Left cardiac atrium (tissue), 4 donors: ENCODE results near the gene NADK2. TPM values are rescaled to one million over a fixed set of nuclear protein-coding genes. Genes with fewer than 3 reads are reported as not detected.

Experiments used
- ATAC-seq, 2 donors: fragments of 200-7000 bp; cut with Tn5 transposase; one replicate each; pipeline ENCODE4 v1.9.1; 2020; ENCODE audit warnings: mild to moderate bottlenecking in 2 of 2, moderate library complexity in 2 of 2
- DNase-seq: peaks from one replicate; pipeline ENCODE4 v3.0.0-alpha.2; 2020
- intact Hi-C, 2 donors: fragments of 100-400 bp; cut with DNase I; formaldehyde crosslinking; loops; one replicate each; pipeline versions ENCODE4 v1.14.1 to v1.15.1; 2022 to 2023
- total RNA-seq, 2 donors: library from RNA; stranded (reverse); fragmentation: NEBNext Ultra II Directional; extraction: Animal tissue kit (Norgen Biotek cat#: 25700); gene quantifications; one replicate each; pipeline ENCODE4 v1.2.1, GENCODE V29; 2021
- donor health status: DM: no; HTN: yes; CAD: no.
- donor health status: DM: no; HTN: yes; CAD: no; lungs with severe emphysema.
- donor health status: DM: yes; HTN: yes; CAD: no.
- donor health status: Dilated cardiomyopathy.

NADK2 gene
- total RNA-seq, 2 donors from 2014 or later: 27.7 to 31.6 TPM

DNA sequence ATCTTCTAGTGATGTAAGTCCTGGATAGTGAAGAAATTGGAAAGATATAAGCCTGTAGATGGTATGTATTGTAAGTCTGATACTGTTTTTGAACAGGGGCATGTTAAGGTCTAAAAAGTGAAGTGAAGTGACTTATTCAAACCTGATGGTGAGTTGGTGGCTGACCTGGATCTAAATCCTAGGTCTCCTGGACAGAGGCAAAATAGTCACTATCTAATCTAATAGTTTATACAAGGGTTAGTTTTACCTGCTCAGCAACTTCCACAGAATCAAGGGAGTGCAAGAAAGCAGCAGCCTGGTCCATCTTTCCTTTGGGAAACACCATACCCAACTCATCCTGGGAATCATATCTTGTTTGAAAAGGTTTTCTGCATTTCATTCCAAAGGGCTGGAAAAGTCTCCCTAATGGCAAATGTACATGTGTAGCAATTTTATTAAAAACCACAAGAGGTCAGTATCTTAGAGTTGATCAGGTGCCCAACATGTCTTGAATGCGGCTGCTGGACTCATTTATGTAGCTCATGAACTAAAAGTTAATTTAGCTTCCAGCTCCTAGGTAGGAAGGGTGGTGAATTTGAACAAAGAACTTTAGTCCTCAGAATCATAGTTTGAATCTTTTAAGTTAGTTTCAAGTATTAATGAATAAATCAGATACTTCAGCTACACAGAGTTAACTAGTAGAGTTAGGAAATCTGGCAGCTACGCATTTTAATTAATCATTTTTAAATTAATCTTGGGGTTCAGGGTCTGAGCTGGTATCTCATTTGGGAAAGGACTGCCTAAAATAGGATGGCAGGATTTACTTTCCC is 63.8 kb downstream of the NADK2 start:
- intact Hi-C loops: loop anchor here in 1 of 2 donors (5.0 to 10.0 kb wide), 2 partner anchors 124 to 217 kb away; partner anchors contain the start of gene RANBP3L
- DNase-seq: no peak
- peak; percentile 51 to 57 for ATAC-seq

DNA sequence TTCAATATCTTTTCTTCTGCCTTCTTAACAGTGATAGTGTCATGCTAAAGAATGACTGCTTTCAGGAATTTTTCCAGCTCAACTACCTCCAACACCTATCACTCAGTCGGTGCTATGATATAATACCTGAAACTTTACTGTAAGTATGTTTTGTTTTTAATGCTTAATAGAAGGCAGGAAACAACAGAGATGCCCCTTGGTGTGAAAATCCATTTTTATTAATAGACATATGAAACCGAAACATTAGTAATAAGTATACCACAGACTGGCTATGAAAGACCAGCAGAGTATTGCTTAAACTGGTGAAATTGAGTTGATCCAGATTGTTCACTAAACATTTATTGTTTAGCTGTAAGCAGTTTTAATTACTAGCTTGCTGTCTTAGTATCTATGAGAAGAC is 64.6 kb downstream of the NADK2 start:
- ATAC-seq (no peak), DNase-seq (no peak)
- intact Hi-C loops: loop anchor here in 1 of 2 donors (5.0 to 10.0 kb wide), 2 partner anchors 125 to 218 kb away; partner anchors contain the start of gene RANBP3L

DNA sequence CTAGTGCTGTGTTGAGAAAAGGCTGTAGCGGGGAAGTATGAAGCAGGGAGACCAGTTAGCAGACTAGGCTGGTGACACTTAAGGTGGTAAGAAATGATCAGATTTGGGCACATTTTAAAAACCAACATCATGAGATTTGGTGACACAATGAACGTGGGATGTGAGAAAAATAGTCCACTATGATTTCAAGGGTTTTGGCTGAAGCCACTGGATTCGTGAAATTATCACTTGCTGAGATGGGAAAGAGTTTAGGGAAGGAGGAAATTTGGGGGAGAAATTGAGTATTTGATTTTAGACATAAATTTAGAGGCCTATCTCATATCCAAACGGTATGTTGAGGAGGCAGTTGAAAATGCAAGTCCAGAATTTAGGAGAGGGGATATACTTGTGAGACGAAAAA is 66.7 kb downstream of the NADK2 start:
- ATAC-seq (no peak), DNase-seq (no peak)
- intact Hi-C loops: loop anchor here in 1 of 2 donors (5.0 to 10.0 kb wide), 2 partner anchors 127 to 220 kb away; partner anchors contain the start of gene RANBP3L

DNA sequence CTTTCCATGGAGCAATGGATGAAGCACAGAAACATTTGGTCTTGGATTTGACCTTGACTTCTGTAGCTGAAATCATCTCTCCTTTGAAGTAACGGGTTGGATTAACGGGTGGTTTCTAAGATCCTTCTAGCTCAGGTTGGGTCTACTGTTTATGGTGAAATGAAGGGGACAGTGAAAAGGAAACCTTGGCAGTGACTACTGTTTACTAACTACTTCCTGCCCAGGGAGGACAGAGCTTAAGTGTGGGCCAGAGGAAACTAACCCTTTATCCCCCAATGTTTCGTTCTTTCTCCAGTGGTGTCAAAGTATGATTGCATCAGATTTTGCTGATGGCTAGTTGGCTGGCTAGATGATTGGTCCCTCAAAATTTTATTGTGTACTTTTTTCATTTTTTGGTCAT is 67.6 kb downstream of the NADK2 start:
- ATAC-seq (no peak), DNase-seq (no peak)
- intact Hi-C loops: loop anchor here in 1 of 2 donors (10.0 kb wide), 1 partner anchor 221 kb away; no protein-coding TSS in a partner anchor

DNA sequence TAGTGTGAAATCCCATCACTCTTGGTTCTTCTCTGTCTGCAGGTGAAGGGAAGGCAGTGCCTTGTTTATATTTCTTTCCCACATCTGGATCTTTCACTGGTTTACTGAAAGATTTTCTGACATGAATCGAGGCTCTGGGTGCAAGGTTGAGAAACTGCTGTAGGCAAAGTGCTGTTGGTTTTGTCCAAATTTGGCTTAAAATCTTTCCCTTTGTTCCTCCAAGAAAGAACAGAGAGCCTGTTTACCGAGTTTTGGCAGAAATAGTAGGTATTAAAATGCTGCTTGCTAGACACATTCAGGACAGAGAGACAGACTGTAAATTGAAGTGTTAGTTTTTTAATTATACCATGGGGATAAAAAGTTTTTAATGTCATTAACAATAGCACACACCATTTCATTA is 68.3 kb downstream of the NADK2 start:
- intact Hi-C loops: loop anchor here in 1 of 2 donors (10.0 kb wide), 1 partner anchor 221 kb away; no protein-coding TSS in a partner anchor
- DNase-seq (no peak), ATAC-seq (no peak)

DNA sequence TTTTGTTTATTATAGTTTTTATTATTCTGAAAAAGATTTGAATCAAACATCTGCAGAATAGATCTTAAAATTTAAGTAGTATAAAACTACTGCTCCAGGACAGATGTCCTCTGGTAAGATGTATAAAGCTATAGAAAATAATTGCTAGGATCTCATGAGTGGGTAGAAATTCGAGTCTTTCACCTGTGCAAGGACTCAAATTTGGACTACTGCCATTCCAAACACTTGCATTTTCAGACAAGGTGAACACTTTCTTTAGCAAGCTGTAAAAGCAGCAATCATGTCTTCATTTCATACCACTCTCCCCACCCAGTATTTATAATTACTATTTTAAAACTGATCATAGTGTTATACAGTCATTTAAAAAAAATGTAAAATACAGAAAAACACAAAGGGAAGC is 69.1 kb downstream of the NADK2 start:
- intact Hi-C loops: loop anchor here in 1 of 2 donors (10.0 kb wide), 1 partner anchor 222 kb away; no protein-coding TSS in a partner anchor
- ATAC-seq (no peak), DNase-seq (no peak)

DNA sequence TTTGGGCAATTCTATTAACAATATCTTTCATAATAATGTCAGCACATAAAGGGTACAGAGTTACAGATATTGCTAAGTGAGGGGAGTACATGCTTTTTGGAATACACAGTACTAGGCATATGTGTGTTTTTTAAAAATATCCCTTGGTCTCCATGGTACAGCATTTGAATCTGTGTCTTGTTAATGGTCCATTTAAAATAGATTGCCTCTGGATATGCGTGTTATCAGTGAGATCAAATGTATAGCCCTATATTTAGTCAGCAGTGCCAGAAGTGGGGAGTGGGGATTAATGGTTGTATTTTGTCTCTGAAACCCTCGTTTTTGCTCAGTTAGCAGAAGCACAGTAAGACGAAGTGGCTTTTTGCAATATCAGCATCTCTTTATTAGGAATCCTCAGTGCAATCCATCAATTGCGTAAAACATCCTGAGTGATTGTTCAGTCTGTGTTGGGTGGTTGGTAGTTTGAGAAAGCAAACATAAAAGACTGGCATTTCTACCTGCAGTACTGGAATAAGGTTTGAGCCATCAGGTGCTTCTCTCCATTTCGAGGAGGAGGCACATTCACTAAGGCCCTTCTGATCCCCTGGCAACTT is 70.8 kb downstream of the NADK2 start:
- intact Hi-C loops: loop anchor here in 1 of 2 donors (10.0 kb wide), 1 partner anchor 224 kb away; no protein-coding TSS in a partner anchor
- no peak for ATAC-seq

DNA sequence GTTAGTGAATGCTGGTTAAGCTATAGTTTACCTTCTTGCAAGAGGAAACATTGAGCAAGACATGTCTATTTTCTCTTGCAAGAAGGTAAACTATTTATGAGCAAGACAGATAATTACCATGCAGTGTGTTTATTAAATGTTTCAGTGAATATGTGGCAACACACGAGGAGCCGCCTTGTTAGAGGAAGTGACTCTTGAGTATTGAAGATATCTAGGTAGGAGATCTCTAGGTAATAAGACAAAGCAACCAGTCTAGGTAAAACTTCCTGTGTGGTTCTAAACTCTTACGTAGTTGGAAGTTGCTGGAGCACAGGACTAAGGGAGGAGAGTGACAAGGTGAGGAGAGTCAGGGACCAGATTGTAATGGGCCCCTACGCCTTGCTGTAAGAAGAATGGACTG is 73.0 kb downstream of the NADK2 start:
- DNase-seq (no peak), ATAC-seq (no peak)
- intact Hi-C loops: no loop called here

More for the DNA sequence above, 70.8 kb downstream of the NADK2 start:
- no peak for DNase-seq

DNA sequence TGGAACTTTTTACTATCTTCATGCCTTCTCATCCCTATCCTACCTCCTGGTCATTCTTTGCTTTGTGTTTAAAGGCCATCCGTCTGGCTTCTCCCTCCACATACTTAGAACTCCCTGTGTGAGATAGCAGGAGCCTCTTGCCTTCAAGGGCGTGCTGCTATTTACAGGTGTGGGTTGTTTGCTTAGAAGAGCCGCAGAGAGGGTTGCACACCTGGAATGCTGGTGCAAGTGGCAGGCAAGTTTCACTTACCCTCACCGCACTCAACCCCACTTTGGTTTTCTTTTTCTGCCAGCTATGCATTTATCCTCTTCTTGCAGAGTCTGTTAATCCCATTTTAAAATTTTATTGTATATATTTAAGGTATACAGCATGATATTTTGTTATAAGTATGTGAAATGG is 77.3 kb downstream of the NADK2 start:
- no peak for ATAC-seq
- DNase-seq: no peak
- intact Hi-C loops: no loop called here

DNA sequence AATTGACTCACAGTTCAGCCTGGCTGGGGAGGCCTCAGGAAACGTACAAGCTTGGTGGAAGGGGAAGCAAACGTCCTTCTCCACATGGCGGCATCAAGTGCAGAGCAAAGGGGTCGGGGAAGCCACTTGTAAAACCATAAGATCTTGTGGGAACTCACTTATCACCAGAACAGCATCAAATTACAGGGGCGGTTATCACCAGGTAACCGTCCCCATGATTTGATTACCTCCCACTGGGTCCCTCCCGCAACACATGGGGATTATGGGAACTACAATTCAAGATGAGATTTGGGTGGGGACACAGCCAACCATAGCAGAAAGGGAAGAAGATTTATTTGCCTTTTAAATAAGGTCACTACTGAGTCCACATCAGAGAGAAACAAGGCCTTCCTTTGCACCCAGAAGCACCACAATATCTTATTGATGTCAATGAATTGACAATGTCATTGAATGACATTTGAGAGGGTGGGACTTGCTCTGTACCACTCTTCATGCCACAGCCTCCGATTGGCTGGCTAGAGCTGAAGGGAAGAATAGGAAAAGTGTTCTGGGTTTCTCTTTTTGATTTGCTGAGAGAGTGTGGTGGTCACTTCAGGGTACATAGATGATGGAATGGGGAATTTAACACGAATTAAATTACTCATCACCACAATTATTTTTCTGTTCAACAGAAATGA is 78.8 kb downstream of the NADK2 start:
- ATAC-seq: no peak
- DNase-seq: no peak
- intact Hi-C loops: no loop called here

DNA sequence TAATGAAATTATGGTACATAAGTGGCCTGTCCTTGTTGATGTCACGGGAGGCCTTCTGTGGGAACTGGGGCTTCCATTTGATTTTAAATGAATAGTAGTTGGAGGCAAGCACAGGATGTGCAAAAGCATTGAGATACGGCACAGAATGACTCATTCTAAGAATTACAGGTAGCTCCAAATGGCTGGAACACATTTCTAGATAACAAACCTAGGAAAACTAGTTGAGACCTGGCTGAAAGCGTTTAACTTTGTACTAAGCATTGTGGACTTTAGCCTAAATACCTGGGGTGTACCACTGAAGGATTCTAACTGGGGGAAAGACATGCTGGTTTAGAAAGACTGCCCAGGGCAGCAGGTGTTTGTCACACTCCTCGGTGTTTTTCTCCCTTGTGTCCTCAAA is 80.4 kb downstream of the NADK2 start:
- no peak for ATAC-seq
- intact Hi-C loops: no loop called here
- DNase-seq: no peak

DNA sequence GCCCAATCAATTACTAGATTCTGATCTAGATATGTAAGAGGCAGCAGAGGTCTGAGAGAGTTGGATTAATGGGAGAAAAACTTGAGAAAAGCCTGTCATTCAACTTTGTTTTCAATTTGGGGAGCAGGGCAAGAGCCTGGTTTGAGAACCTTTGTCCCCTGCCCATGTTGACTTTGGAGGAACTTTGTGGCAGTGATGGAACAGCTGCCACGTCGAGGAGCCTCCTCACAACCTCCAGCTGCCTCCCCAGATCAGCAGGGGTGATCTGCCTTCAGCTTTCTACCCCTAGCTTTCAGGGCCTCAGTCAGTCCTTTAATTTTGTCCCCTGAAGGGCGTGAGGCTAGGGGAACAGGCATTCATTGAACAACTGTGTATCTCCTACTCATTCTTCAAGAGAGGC is 81.1 kb downstream of the NADK2 start:
- no peak for ATAC-seq
- intact Hi-C loops: no loop called here

DNA sequence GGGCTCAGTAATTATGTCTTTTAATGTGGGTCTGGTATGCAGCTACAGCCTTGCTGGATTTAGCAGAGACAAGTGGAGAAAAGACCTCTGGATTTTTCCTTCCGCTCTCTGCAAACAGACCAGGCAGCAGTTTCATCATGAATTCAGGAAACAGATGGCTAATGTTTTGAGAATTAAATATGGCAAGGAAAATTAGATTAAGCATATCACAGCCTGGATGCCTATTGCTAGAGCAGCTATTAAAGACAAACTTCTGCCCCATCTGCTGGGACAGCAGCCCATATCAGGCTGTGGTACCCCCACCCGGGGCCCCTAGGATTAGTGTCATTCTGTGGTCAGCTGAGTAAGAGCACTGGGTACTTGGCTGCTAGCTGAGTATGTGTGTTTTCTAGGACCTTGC is 83.6 kb downstream of the NADK2 start:
- ATAC-seq: peak in 1 of 2 donors; percentile 11
- no peak for DNase-seq
- intact Hi-C loops: no loop called here

More for the DNA sequence above, 81.1 kb downstream of the NADK2 start:
- no peak for DNase-seq

DNA sequence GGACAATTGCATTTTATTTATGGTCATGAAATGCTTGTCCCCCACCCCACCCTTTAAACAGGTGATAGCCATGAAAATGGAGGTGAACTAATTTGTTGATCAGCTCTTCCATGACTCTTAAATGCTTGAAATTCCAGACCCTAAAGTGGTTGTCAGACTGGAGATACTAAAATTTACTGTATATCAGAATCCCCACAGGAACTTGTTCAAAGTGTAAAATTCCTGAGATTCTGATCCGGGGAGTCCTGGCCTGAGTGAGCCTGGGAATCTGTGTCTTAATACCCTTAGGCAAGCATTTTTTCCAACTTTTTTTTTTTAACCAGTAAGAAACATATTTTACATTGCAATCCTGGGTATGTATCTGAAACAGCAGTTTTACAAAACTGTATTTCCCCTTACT is 85.1 kb downstream of the NADK2 start:
- no peak for ATAC-seq
- DNase-seq: no peak
- intact Hi-C loops: no loop called here

DNA sequence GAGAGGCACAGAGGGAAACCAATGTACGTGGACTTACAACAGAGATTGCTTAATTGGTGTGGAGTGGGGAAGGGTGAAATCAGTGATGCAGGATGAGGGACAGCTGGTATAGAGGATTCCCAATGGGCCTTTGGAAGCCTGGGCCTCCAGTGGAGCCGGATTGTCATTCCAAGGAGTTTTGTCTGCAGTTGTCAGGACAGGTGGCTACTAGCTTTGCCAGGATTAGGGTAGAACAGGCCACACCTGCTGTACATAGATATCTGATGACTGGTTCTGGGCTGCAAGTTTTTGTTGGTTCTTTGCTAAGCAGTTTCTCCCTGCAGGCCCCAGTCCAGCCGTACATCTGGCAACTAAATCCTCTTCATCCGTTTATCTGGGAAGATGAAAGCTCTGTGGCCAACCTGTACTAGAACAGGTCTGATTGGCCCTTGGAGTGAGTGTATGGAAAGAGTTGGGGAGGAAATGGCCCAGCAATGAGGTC is 85.6 kb downstream of the NADK2 start:
- DNase-seq: no peak
- intact Hi-C loops: no loop called here
- ATAC-seq: no peak

DNA sequence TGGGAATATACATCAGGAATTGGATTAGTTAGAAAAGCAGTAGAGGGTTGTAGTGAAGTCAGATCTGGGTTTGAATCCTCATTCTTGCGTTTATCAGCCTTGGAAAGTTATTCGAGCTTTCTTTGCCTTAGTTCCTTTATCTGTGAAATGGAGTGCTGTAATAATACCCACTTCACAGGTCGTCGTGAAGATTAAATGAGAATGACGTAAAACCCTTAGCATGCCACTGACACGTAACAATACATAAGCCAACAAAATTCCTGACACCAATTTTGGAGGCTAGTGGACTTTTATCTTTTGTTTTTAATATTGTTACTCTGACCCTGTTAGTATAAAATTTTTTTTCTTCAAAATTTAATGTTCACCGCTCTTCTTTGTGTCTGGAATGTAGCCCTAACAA is 86.4 kb downstream of the NADK2 start:
- DNase-seq (no peak), ATAC-seq (no peak)
- intact Hi-C loops: no loop called here

DNA sequence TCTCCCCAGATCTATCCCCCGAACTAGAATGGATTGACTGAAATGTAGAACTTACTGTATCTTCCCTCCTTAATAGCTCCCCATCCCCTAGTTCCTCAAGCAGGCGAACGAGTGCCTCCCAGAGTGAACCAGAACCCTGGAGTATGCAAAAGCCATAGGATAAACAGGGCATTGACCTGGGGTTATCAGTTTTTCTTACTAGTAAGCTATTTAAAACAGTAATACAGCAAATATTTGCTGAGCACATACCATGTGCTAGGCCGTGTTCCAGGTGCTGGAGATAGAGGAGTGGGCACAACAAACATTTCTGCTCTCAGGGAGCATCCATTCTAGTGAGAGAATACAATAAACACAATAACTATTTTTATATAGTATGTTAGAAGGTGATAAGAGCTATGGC is 88.0 kb downstream of the NADK2 start:
- DNase-seq (no peak), ATAC-seq (no peak)
- intact Hi-C loops: no loop called here

DNA sequence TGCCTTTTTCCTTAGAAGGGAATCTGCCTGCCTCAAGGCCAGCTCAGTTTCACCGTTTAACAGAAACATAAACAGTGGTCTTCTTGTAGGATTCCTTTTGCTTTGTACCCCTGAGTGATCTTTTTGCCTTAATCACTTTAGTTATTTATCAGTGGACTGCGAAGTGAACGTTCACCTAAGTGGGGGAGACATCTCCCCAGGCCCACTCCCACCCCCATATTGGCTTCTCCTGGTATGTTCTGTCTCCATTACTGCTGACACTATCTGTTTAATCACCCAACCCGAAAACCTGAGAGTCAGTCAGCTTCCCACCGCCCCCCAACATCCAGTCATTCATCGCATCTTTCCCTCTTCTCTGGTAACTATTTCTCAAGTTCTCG is 88.4 kb downstream of the NADK2 start:
- intact Hi-C loops: no loop called here
- ATAC-seq: no peak
- DNase-seq: no peak
